Measurements from ENCODE around the gene WDR36.
"Not testable (repeated sequence)": the region's sequence is repeated elsewhere in the genome, so short reads cannot be mapped to it uniquely, and the experiment has no call there.

WDR36 gene

GRCh38 chr5:111132731-111133435, 40.7 kb downstream of the WDR36 start:
- DNase-seq = no peak
- in situ Hi-C loops (cut with MboI; ENCODE audit: low pct_unique_long_range_greater_than_20kb, low sequenced_read_pairs) = no loop called here

- in situ Hi-C loops (cut with MboI; ENCODE audit: low pct_unique_long_range_greater_than_20kb, low sequenced_read_pairs) = no loop called here
- no peak for DNase-seq
Measured at GRCh38 chr5:111133436-111133751, 41.2 kb downstream of the WDR36 start.

DNA sequence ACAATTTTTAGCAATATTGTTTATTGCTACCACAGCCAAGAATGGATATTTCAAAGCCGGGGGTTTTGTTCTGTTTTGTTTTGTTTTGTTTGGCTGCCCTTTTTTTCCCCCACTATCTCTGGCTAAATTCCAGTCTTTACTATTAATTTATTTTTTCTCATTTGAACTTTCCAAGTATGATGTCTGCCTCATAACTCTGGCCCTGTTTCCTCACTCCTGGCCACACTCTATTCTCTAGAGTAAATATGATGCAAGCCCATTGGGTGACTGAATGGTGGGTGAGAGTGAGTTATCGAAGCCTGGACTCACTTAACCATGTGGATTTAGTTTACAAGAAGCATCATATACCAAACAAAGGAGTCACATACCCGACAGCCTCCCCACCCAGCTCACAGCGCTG, 41.9 kb downstream of the WDR36 start:
- in situ Hi-C loops (cut with MboI; ENCODE audit: low pct_unique_long_range_greater_than_20kb, low sequenced_read_pairs) = no loop called here
- DNase-seq = no peak

- no peak for DNase-seq
- in situ Hi-C loops (cut with MboI; ENCODE audit: low pct_unique_long_range_greater_than_20kb, low sequenced_read_pairs) = no loop called here
Measured at GRCh38 chr5:111134864-111135263, 42.7 kb downstream of the WDR36 start.

DNA sequence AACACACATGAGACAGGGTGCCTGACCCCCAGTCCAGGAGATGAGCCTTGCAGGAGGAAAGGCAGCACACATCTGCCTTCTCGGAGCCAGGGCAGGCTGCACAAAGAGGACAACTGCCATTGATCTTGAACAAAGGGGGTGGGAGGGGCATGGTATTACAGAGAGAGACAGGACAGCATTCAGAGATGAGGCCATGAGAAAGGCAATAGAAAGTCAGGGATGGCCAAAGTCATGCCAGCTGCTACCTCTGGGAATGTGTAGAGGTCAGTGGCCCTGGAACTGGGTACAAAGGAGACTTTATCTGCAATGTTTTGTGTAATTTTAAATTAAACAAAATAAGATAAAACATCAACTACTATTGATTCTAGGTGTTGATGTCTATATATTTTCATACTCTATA, 43.2 kb downstream of the WDR36 start:
- no peak for DNase-seq
- in situ Hi-C loops (cut with MboI; ENCODE audit: low pct_unique_long_range_greater_than_20kb, low sequenced_read_pairs) = no loop called here

GRCh38 chr5:111135946-111136345, 43.8 kb downstream of the WDR36 start:
- DNase-seq = no peak
- in situ Hi-C loops (cut with MboI; ENCODE audit: low pct_unique_long_range_greater_than_20kb, low sequenced_read_pairs) = no loop called here

DNA sequence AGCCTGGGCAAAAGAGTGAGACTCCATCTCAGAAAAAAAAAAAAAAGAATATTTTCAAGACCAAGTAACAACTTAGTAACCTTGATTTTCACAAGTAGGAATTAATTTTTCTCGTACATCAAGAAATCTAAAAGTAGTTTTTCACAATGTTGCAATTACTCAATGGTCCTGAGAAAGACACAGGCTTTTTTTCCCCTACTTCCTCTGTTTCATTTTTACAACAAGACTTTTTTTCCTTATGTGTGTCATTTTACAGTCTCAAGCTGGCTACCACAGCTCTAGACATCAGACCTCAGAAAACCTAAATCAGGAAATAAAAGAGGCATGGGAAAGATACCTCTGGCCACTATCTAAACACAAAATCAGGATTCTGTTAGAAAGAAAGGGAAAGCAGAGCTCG, 45.9 kb downstream of the WDR36 start:
- no peak for DNase-seq
- in situ Hi-C loops (cut with MboI; ENCODE audit: low pct_unique_long_range_greater_than_20kb, low sequenced_read_pairs) = no loop called here

DNA sequence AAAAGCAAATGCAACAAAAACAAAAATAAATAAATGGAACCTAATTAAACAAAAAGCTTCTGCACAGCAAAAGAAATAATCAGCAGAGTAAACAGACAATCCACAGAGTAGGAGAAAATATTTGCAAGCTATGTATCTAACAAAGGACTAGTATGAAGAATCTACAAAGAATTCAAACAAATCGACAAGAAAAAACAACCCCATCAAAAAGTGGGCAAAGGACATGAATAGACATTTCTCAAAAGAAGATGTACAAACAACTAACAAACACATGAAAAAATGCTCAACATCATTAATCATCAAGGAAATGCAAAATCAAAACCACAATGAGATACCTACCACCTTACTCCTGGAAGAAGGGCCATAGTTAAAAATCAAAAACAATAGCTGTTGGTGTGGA, 49.3 kb downstream of the WDR36 start:
- DNase-seq; in situ Hi-C loops (cut with MboI; ENCODE audit: low pct_unique_long_range_greater_than_20kb, low sequenced_read_pairs): not testable (repeated sequence)

DNA sequence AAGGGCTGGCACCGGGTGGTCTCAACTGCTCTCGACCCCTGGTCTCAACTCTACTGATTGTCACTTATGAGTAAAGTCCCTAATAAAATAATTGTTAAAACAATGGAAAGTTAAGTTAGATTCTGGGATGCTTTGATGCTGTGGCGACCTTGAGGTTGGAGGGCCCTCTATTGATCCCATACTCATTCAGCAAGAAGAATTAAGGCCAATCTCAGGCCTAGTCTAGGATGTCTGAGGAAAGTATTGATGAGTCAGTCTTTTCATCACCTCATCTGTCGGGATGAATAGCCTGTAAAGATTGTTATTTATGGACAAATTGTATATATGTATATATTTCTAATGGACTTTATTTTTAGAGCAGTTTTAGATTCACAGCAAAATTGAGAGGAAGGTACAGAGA, 50.8 kb downstream of the WDR36 start:
- no peak for DNase-seq
- in situ Hi-C loops (cut with MboI; ENCODE audit: low pct_unique_long_range_greater_than_20kb, low sequenced_read_pairs) = no loop called here

DNA sequence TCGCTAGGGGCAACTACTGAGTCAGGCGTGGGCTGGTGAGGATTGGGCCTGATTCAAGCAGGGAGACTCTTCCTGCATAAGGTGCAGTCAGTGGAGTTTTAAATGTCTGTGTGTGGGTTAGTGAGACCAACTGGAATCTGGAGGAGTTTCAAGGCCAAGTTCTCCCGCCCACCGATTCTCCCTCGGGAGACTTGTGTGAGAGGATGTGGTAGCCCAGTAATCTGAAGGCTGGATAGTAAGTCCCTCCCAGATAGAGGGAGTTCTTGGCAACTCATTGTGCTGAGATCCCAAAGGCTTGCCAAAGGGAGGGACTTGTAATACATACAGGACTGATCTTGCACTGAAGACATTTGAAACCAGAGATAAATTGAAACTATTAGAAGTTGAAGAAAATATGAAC, 51.8 kb downstream of the WDR36 start:
- in situ Hi-C loops (cut with MboI; ENCODE audit: low pct_unique_long_range_greater_than_20kb, low sequenced_read_pairs) = no loop called here
- DNase-seq = no peak

GRCh38 chr5:111144352-111144930, 52.3 kb downstream of the WDR36 start:
- in situ Hi-C loops (cut with MboI; ENCODE audit: low pct_unique_long_range_greater_than_20kb, low sequenced_read_pairs) = no loop called here
- no peak for DNase-seq

DNA sequence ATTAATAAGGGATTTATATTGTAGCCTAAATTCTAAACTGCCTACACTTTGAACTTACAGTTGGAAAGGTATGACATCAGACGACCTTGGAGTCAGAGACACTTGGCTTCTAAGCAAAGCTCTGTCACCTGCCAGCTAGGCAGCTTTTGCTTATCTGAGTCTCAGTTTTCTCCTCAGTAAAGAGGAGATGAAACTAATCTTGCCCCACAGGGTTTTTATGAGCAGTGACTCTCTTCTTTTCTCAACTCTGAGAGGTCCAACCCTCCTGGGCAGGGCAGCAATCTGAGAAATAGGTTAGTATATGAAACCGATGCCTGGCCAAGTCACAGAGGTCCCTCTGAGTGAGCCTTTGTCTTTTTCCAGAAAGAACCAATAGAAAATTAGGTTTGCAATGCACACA, 53.9 kb downstream of the WDR36 start:
- in situ Hi-C loops (cut with MboI; ENCODE audit: low pct_unique_long_range_greater_than_20kb, low sequenced_read_pairs) = no loop called here
- DNase-seq = no peak

DNA sequence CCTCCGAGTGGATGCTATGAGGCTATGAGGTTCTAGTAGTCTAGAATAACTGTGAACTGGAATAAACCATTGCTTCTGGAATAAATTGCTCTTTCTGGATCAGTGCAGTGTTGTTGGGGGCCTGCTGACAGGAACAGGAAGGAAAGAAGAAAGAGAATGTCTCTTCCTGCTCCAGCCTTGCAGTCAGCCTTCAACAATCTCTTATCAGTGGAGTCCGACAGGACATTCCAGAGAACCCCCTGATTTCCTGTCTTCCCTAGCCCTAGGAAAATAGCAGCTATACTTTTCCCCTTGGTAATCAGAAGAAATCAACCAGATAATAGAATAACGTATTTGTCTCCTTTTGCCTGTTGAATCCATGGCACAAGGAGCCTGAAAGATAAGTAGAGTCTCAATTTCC, 55.4 kb downstream of the WDR36 start:
- in situ Hi-C loops (cut with MboI; ENCODE audit: low pct_unique_long_range_greater_than_20kb, low sequenced_read_pairs) = no loop called here
- DNase-seq = no peak

DNA sequence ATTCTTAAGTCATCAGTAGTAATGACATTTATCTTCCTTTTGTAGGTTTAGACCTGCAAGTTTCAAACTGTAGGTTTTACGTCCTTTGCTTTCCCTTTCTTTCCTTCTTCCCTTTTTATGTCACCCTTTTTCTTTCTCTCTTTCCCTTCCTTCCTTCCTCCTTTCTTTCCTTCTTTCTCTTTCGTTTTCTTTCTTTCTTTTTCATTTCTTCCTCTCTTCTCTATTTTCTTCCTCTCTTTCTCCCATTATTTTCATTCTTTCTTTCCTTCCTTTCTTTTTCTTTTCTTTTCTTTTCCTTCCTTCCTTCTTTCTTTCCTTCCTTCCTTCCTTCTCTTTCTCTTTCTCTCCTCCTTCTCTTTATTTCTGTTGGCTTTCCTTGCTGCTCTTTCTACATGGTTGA, 59.9 kb downstream of the WDR36 start:
- DNase-seq = no peak
- in situ Hi-C loops (cut with MboI; ENCODE audit: low pct_unique_long_range_greater_than_20kb, low sequenced_read_pairs) = no loop called here

DNA sequence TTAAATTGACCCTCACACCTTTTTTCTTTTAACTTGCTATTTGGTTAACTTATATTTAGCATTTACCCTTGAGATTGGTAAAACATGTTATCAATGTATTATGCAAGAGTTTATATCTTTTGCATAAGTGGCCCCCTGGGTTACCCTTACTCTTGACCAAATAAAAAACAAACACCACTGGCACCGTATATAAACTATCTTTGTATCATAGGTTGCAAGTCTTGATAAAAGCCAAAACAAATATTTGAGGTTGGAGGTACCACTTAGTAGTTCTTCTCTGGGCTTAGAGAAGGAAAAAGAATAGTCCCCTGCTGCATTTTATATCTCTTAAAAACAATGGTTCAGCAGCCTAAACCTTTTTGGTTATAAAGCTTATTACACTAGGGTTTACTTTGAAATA, 61.3 kb downstream of the WDR36 start:
- no peak for DNase-seq
- in situ Hi-C loops (cut with MboI; ENCODE audit: low pct_unique_long_range_greater_than_20kb, low sequenced_read_pairs) = no loop called here

DNA sequence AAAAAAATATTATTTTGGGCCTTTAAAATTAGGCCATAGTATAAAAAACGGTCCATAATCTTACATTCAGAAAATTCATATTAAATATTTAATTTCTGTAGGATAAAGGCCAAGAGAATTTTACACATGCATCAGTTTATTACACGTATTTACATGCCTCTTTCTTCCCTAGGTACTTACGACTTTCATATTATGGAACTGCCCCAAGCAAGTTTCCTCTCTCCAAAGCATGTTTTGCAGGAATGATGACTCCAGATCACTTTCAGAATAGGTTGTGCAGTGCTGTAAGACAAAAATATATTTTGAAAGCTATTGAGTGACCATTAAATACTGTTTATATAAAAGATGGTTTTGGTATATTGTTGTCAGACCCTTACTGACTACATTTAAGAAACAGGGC, 61.8 kb downstream of the WDR36 start:
- DNase-seq = no peak
- in situ Hi-C loops (cut with MboI; ENCODE audit: low pct_unique_long_range_greater_than_20kb, low sequenced_read_pairs) = no loop called here

DNA sequence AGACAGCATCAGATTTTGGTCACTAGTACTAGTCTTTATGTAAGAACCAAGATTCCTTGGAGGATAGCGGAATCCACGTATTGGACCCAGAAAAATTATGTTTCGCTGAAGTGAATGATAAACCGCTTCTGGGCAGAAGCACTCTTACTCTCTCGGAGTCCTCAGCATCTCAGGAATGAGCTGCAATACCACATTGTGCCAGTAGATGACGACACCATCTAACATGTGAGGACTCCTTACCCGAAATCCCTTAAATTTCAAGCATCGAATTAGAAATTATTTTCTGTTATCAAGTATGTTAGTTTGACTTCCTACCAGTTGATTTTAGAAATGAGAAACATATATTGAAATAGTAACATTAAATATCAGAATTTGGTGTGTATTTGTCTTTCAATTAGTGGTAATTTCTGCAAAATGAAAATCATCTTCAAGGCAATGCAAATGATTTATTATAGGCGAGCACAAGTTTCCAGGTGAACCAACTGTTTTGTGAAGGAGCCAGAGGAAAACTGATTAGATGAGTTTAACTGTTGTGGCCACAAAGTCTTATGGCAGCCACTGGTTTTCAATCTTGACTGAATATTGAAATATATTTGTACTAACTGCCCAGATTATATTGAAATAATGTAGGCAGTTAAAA, 66.1 kb downstream of the WDR36 start:
- peak; percentile 70 for DNase-seq
- in situ Hi-C loops (cut with MboI; ENCODE audit: low pct_unique_long_range_greater_than_20kb, low sequenced_read_pairs) = no loop called here

- in situ Hi-C loops (cut with MboI; ENCODE audit: low pct_unique_long_range_greater_than_20kb, low sequenced_read_pairs) = no loop called here
- DNase-seq = no peak
Measured at GRCh38 chr5:111159845-111160244, 67.7 kb downstream of the WDR36 start.

GRCh38 chr5:111163000-111163399, 70.9 kb downstream of the WDR36 start:
- in situ Hi-C loops (cut with MboI; ENCODE audit: low pct_unique_long_range_greater_than_20kb, low sequenced_read_pairs) = no loop called here
- DNase-seq = no peak

DNA sequence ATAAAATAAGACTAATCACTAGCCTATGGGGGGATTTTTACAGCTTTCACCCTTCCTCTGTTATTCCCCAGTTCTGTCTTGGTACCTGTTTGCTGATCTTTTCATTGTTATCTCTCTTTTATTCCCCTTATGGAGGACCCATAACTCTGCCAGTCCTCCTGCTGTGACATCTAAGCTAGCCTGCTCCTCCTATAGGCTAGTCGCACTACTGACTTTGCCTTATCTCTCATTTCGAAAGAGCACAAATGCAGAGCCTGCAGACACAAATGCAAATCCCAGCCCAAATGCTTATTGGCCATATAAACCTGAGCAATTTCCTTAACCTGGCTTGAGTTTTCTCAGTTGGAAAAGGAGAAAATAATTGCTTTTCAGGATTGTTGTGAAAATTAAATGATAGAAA, 72.9 kb downstream of the WDR36 start:
- DNase-seq = no peak
- in situ Hi-C loops (cut with MboI; ENCODE audit: low pct_unique_long_range_greater_than_20kb, low sequenced_read_pairs) = no loop called here

DNA sequence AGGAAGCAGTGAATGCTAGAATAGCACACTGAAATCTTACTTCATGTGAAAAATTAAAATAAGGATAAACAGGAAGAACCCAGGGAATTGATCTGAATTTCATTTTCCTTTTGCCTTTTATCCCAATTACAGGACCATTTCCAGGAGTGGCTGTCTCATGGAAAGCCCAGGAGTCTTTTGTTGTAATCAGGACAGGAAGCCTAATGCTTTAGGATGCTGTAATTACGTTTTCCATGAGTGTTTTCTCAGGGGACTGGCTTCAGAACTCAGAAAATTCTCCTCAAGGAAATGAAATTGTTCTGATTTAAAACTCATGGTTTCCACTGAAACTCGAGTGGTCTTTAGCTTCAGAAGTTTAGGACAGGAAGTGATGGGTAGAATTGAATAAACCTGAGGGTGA, 75.4 kb downstream of the WDR36 start:
- in situ Hi-C loops (cut with MboI; ENCODE audit: low pct_unique_long_range_greater_than_20kb, low sequenced_read_pairs) = no loop called here

More for the DNA sequence above, 75.4 kb downstream of the WDR36 start:
- DNase-seq = no peak

Measured in KBM-7 (cell line).